Neural progenitor cell (in vitro differentiated cells): ENCODE results near the gene HM13. TPM values are rescaled to one million over a fixed set of nuclear protein-coding genes. Genes with fewer than 3 reads are reported as not detected.

Experiments used
- DNase-seq: peaks from one replicate; pipeline ENCODE4 v3.0.0-alpha.2; 2016; ENCODE audit warnings: low spot score
- H2AFZ ChIP-seq: fragments of 200-600 bp; sonication (generic); replicated peaks from 2 replicates; pipeline ENCODE4 v1.6.1; 2016; ENCODE audit warnings: antibody characterized with exemption
- H3F3A ChIP-seq: fragments of 200-600 bp; sonication (generic); 2 replicates; pipeline ENCODE4 v1.6.1; 2016; ENCODE audit warnings: antibody characterized with exemption, low read depth
- H3K27ac ChIP-seq: fragments of 200-600 bp; sonication (generic); 2 replicates; pipeline ENCODE4 v1.5.1; 2016; ENCODE audit warnings: mild to moderate bottlenecking
- H3K27me3 ChIP-seq: fragments of 200-600 bp; sonication (generic); 2 replicates; pipeline ENCODE4 v1.6.1; 2016; ENCODE audit warnings: mild to moderate bottlenecking, moderate library complexity
- H3K36me3 ChIP-seq: fragments of 200-600 bp; sonication (generic); 2 replicates; pipeline ENCODE4 v1.5.1; 2016
- H3K4me1 ChIP-seq: fragments of 200-600 bp; sonication (generic); 2 replicates; pipeline ENCODE4 v1.6.1; 2016; ENCODE audit warnings: mixed run types
- H3K4me2 ChIP-seq: fragments of 200-600 bp; sonication (generic); 2 replicates; pipeline ENCODE4 v1.6.1; 2016
- H3K4me3 ChIP-seq: fragments of 200-600 bp; sonication (generic); 2 replicates; pipeline ENCODE4 v1.5.1; 2016
- H3K79me2 ChIP-seq: fragments of 200-600 bp; sonication (generic); 2 replicates; pipeline ENCODE4 v1.6.1; 2016; ENCODE audit warnings: low read depth
- H3K9ac ChIP-seq: fragments of 200-600 bp; sonication (generic); 2 replicates; pipeline ENCODE4 v1.6.1; 2016
- H3K9me3 ChIP-seq: fragments of 200-600 bp; sonication (generic); 2 replicates; pipeline ENCODE4 v1.5.1; 2016; ENCODE audit warnings: low read depth
- H4K20me1 ChIP-seq: fragments of 200-600 bp; sonication (generic); 2 replicates; pipeline ENCODE4 v1.6.1; 2016; ENCODE audit warnings: low read depth
- H3K27ac Mint-ChIP-seq: 3 replicates; pipeline ENCODE4 v1.8.0; 2021; ENCODE audit warnings: mixed read lengths
- H3K27me3 Mint-ChIP-seq: 2 replicates; pipeline ENCODE4 v1.8.0; 2022; ENCODE audit warnings: low read depth, mild to moderate bottlenecking, inconsistent platforms, moderate library complexity, mixed read lengths; ENCODE audit not compliant: insufficient read depth
- H3K36me3 Mint-ChIP-seq: 3 replicates; pipeline ENCODE4 v1.8.0; 2021; ENCODE audit warnings: mixed read lengths
- H3K4me1 Mint-ChIP-seq: 3 replicates; pipeline ENCODE4 v1.8.0; 2021; ENCODE audit warnings: mixed read lengths
- H3K4me3 Mint-ChIP-seq: 3 replicates; pipeline ENCODE4 v1.8.0; 2021; ENCODE audit warnings: mild to moderate bottlenecking, moderate library complexity, mixed read lengths
- H3K9me3 Mint-ChIP-seq: 3 replicates; pipeline ENCODE4 v1.8.0; 2020; ENCODE audit warnings: mixed read lengths
- EZH2 ChIP-seq: fragments of 200-600 bp; sonication (generic); IDR thresholded peaks from 2 replicates; pipeline ENCODE4 v1.6.1; 2017; ENCODE audit warnings: antibody characterized with exemption, mild to moderate bottlenecking, moderate library complexity
- EZH2phosphoT487 ChIP-seq: fragments of 200-600 bp; sonication (generic); IDR thresholded peaks from 2 replicates; pipeline ENCODE4 v1.6.1; 2017; ENCODE audit warnings: antibody characterized with exemption
- total RNA-seq: library from RNA; depleted of rRNA; stranded (reverse); fragments of >200 nt; gene quantifications from 2 replicates; pipeline ENCODE4 v1.2.3, GENCODE V29; 2015; ENCODE audit warnings: low replicate concordance
- TF ChIP-seq, protein P1 (sequence below): fragments of 200-600 bp; sonication (generic); IDR thresholded peaks from 2 replicates; pipeline ENCODE4 v1.5.1; 2017; ENCODE audit warnings: antibody characterized with exemption, mild to moderate bottlenecking

HM13 gene
- total RNA-seq, 1 donor from 2014 or later: 46.2 TPM

DNA sequence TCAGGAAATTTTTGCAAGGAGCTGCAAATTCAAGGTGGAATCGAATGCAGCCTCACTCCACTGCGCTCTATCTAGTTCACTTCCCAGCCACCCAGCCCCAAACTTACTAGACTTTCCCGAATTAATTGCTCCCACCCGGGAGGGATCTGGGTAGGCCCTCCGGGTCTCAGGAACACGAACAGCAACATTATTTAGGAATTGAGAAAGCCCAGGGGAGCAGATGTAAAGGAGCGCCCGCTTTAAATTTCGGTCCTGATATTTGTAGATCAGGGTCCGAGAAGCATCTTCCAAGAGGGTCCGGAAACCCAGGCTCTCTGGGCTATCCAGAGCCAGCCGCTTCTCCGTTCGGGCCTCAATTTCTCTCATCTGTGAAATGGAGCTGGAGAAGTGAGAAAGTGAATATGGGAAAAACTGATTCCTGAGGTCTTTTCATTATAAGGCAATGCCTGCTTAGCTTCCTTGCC, 90.4 kb downstream of the HM13 start:
- peaks cover 41% of the 10 kb centered on the region for H3K4me1 Mint-ChIP-seq
- peak overlapping the region; percentile 98 for H3K27ac ChIP-seq
- no peaks in the 10 kb centered on the region for H3K36me3 ChIP-seq
- peaks cover 16% of the 10 kb centered on the region for H3K36me3 Mint-ChIP-seq
- peaks cover 53% of the 10 kb centered on the region for H3F3A ChIP-seq
- H3K4me3 Mint-ChIP-seq: peak overlapping the region; percentile 99
- H3K9me3 Mint-ChIP-seq: no peaks in the 10 kb centered on the region
- peak; percentile 59 for DNase-seq
- H3K4me3 ChIP-seq: peak overlapping the region; percentile 77
- peak overlapping the region; percentile 95 for H3K27ac Mint-ChIP-seq
- peaks cover 15% of the 10 kb centered on the region for H3K27me3 Mint-ChIP-seq
- TF ChIP-seq EZH2 (no peak), EZH2phosphoT487 (no peak)
- TF ChIP-seq, protein P1, sequence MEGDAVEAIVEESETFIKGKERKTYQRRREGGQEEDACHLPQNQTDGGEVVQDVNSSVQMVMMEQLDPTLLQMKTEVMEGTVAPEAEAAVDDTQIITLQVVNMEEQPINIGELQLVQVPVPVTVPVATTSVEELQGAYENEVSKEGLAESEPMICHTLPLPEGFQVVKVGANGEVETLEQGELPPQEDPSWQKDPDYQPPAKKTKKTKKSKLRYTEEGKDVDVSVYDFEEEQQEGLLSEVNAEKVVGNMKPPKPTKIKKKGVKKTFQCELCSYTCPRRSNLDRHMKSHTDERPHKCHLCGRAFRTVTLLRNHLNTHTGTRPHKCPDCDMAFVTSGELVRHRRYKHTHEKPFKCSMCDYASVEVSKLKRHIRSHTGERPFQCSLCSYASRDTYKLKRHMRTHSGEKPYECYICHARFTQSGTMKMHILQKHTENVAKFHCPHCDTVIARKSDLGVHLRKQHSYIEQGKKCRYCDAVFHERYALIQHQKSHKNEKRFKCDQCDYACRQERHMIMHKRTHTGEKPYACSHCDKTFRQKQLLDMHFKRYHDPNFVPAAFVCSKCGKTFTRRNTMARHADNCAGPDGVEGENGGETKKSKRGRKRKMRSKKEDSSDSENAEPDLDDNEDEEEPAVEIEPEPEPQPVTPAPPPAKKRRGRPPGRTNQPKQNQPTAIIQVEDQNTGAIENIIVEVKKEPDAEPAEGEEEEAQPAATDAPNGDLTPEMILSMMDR: no peak
- peaks cover 22% of the 10 kb centered on the region for H3K27me3 ChIP-seq
- no peak overlapping the region for H2AFZ ChIP-seq
- H3K4me1 ChIP-seq: peaks cover 29% of the 10 kb centered on the region
- no peaks in the 10 kb centered on the region for H3K9me3 ChIP-seq
- H4K20me1 ChIP-seq: peaks cover 19% of the 10 kb centered on the region
- H3K9ac ChIP-seq: peak overlapping the region; percentile 61
- peaks cover 23% of the 10 kb centered on the region for H3K79me2 ChIP-seq
- H3K4me2 ChIP-seq: peak overlapping the region; percentile 86

DNA sequence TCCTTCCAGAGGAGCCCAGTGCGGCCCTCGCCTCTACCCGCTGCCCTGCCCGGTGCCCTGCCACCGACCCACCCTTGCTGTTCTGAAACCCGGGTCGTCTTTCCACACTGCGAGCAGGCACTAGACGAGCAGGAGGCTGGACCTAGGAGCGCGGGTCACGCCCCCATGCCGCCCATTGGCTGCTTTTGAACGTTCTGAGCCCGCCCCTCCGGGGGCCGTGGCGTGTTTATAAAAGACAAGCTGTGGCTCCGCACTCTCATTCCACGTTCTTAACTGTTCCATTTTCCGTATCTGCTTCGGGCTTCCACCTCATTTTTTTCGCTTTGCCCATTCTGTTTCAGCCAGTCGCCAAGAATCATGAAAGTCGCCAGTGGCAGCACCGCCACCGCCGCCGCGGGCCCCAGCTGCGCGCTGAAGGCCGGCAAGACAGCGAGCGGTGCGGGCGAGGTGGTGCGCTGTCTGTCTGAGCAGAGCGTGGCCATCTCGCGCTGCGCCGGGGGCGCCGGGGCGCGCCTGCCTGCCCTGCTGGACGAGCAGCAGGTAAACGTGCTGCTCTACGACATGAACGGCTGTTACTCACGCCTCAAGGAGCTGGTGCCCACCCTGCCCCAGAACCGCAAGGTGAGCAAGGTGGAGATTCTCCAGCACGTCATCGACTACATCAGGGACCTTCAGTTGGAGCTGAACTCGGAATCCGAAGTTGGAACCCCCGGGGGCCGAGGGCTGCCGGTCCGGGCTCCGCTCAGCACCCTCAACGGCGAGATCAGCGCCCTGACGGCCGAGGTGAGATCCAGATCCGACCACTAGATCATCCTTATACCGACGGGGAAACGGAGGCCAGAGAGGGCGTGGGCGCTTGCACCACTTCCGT, 91.0 kb downstream of the HM13 start, which contains the start of gene ID1:
TSS of gene ID1 (plus strand) at position 259 of the 871 bp plus-strand sequence. CDS start at position 358, 99 bp downstream.
- Histone ChIP-seq H3K27ac (peak within 1 kb of the TSS; percentile 98), H3K4me3 (peak within 1 kb of the TSS; percentile 77), H3K27me3 (peaks cover 22% of the 10 kb centered on the region), H3K36me3 (no peaks in the 10 kb centered on the region), H3K9ac (peak within 1 kb of the TSS; percentile 80), H4K20me1 (peaks cover 19% of the 10 kb centered on the region), H3K9me3 (no peaks in the 10 kb centered on the region), H2AFZ (no peak within 1 kb of the TSS), H3F3A (peaks cover 53% of the 10 kb centered on the region), H3K79me2 (peaks cover 23% of the 10 kb centered on the region), H3K4me1 (peaks cover 29% of the 10 kb centered on the region), H3K4me2 (peak within 1 kb of the TSS; percentile 86)
- H3K27me3 Mint-ChIP-seq: peaks cover 15% of the 10 kb centered on the region
- peak within 1 kb of the TSS; percentile 99 for H3K4me3 Mint-ChIP-seq
- peaks cover 16% of the 10 kb centered on the region for H3K36me3 Mint-ChIP-seq
- TF ChIP-seq EZH2phosphoT487: no peak
- TF ChIP-seq, protein P1: no peak
- TF ChIP-seq EZH2: no peak
- DNase-seq: peak; percentile 97
- H3K27ac Mint-ChIP-seq: peak within 1 kb of the TSS; percentile 95
- H3K4me1 Mint-ChIP-seq: peaks cover 45% of the 10 kb centered on the region
- no peaks in the 10 kb centered on the region for H3K9me3 Mint-ChIP-seq

DNA sequence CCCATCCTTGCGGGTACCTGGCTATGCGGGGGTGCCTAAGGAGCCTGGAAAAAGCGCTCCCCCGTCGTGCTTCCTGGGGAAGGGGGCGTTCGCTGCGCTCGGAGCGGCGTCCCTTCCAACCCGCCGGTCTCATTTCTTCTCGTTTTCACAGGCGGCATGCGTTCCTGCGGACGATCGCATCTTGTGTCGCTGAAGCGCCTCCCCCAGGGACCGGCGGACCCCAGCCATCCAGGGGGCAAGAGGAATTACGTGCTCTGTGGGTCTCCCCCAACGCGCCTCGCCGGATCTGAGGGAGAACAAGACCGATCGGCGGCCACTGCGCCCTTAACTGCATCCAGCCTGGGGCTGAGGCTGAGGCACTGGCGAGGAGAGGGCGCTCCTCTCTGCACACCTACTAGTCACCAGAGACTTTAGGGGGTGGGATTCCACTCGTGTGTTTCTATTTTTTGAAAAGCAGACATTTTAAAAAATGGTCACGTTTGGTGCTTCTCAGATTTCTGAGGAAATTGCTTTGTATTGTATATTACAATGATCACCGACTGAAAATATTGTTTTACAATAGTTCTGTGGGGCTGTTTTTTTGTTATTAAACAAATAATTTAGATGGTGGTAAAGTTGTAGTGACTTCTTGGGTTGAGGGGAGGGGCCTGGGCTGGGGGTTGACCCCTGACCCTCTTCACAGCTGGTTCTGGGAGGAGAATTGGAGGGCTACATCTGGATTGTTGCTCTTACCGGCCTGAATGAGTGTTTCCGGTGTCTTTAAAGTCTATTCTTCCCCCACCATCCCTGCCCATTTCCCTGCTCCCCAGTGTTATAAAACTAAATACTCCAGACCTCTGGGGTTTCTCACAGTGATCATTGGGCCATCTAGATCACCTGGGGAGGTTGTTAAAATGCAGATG, 91.9 kb downstream of the HM13 start:
- H3K4me1 Mint-ChIP-seq: peaks cover 45% of the 10 kb centered on the region
- peaks cover 15% of the 10 kb centered on the region for H3K27me3 Mint-ChIP-seq
- peak; percentile 69 for DNase-seq

More for the DNA sequence above, 91.9 kb downstream of the HM13 start:
- H3K36me3 Mint-ChIP-seq: peaks cover 16% of the 10 kb centered on the region
- Histone ChIP-seq H3K9ac (peak overlapping the region; percentile 80), H3K4me3 (peak overlapping the region; percentile 77), H3K4me2 (peak overlapping the region; percentile 86), H4K20me1 (peaks cover 19% of the 10 kb centered on the region), H3K36me3 (no peaks in the 10 kb centered on the region), H3F3A (peaks cover 53% of the 10 kb centered on the region), H3K79me2 (peaks cover 23% of the 10 kb centered on the region), H3K4me1 (peaks cover 29% of the 10 kb centered on the region), H3K9me3 (no peaks in the 10 kb centered on the region), H3K27ac (no peak overlapping the region), H3K27me3 (peaks cover 22% of the 10 kb centered on the region), H2AFZ (no peak overlapping the region)
- TF ChIP-seq EZH2: no peak
- TF ChIP-seq, protein P1: no peak
- no peak for TF ChIP-seq EZH2phosphoT487
- peak overlapping the region; percentile 98 for H3K27ac Mint-ChIP-seq
- peak overlapping the region; percentile 99 for H3K4me3 Mint-ChIP-seq
- no peaks in the 10 kb centered on the region for H3K9me3 Mint-ChIP-seq
